ENCODE results near the gene SOBP. TPM values are rescaled to one million over a fixed set of nuclear protein-coding genes. Genes with fewer than 3 reads are reported as not detected.

SOBP gene
- total RNA-seq, 1 donor from 2014 or later = 24.0 TPM

GRCh38 chr6:107679457-107679856 is 189.5 kb downstream of the SOBP start:
- TF ChIP-seq CTCF (conservative IDR thresholded peaks at IDR 0.05) = no peak
- H3K27ac Mint-ChIP-seq (ENCODE audit: unreplicated experiment) = peak overlapping the region; percentile 28
- H3K36me3 Mint-ChIP-seq (ENCODE audit: low read depth) = peaks cover 6% of the 10 kb centered on the region
- no peak for DNase-seq (ENCODE audit: low read depth, low spot score)
- H3K4me3 Mint-ChIP-seq = no peak overlapping the region
- peaks cover 9% of the 10 kb centered on the region for H3K9me3 Mint-ChIP-seq
- H3K27me3 Mint-ChIP-seq (ENCODE audit: low read depth) = no peaks in the 10 kb centered on the region
- peaks cover 19% of the 10 kb centered on the region for H3K4me1 Mint-ChIP-seq

GRCh38 chr6:107682721-107683120 is 192.8 kb downstream of the SOBP start:
- Mint-ChIP-seq H3K4me3 (no peak overlapping the region), H3K27me3 (ENCODE audit: low read depth) (no peaks in the 10 kb centered on the region), H3K4me1 (peaks cover 6% of the 10 kb centered on the region), H3K36me3 (ENCODE audit: low read depth) (peaks cover 12% of the 10 kb centered on the region), H3K27ac (ENCODE audit: unreplicated experiment) (no peak overlapping the region), H3K9me3 (peaks cover 15% of the 10 kb centered on the region)
- no peak for DNase-seq (ENCODE audit: low read depth, low spot score)
- no peak for TF ChIP-seq CTCF (conservative IDR thresholded peaks at IDR 0.05)

GRCh38 chr6:107683183-107683582 is 193.3 kb downstream of the SOBP start:
- Mint-ChIP-seq H3K9me3 (peaks cover 15% of the 10 kb centered on the region), H3K27ac (ENCODE audit: unreplicated experiment) (no peak overlapping the region), H3K4me3 (no peak overlapping the region), H3K4me1 (peaks cover 6% of the 10 kb centered on the region), H3K27me3 (ENCODE audit: low read depth) (no peaks in the 10 kb centered on the region), H3K36me3 (ENCODE audit: low read depth) (peaks cover 12% of the 10 kb centered on the region)
- TF ChIP-seq CTCF (conservative IDR thresholded peaks at IDR 0.05) = no peak
- no peak for DNase-seq (ENCODE audit: low read depth, low spot score)

- no peak for TF ChIP-seq CTCF (conservative IDR thresholded peaks at IDR 0.05)
- Mint-ChIP-seq H3K27ac (ENCODE audit: unreplicated experiment) (no peak overlapping the region), H3K36me3 (ENCODE audit: low read depth) (peaks cover 12% of the 10 kb centered on the region), H3K27me3 (ENCODE audit: low read depth) (no peaks in the 10 kb centered on the region), H3K4me1 (peaks cover 5% of the 10 kb centered on the region), H3K4me3 (no peak overlapping the region), H3K9me3 (peaks cover 17% of the 10 kb centered on the region)
- no peak for DNase-seq (ENCODE audit: low read depth, low spot score)
Observed at GRCh38 chr6:107684996-107685395, 195.1 kb downstream of the SOBP start.

- DNase-seq (ENCODE audit: low read depth, low spot score) = no peak
- Mint-ChIP-seq H3K27ac (ENCODE audit: unreplicated experiment) (no peak overlapping the region), H3K27me3 (ENCODE audit: low read depth) (no peaks in the 10 kb centered on the region), H3K4me3 (no peak overlapping the region), H3K9me3 (peaks cover 12% of the 10 kb centered on the region), H3K36me3 (ENCODE audit: low read depth) (peaks cover 6% of the 10 kb centered on the region), H3K4me1 (peaks cover 24% of the 10 kb centered on the region)
- no peak for TF ChIP-seq CTCF (conservative IDR thresholded peaks at IDR 0.05)
Observed at GRCh38 chr6:107689190-107689589, 199.3 kb downstream of the SOBP start.
